Stomach (tissue), 9 donors: ENCODE results near the gene HYAL1. TPM values are rescaled to one million over a fixed set of nuclear protein-coding genes. Genes with fewer than 3 reads are reported as not detected.

ENCODE experiments used
- DNase-seq, 2 donors: peaks; one replicate each; pipeline versions ENCODE4 v3.0.0 to v3.0.0-alpha.2; 2013 to 2019
- H3K27ac ChIP-seq, 5 donors: fragments of 200-600 bp in 4 of 5; sonication (generic) in 4 of 5; one replicate each; pipeline ENCODE4 v1.5.1; 2013 to 2019; ENCODE audit warnings: mild to moderate bottlenecking in 1 of 5, moderate library complexity in 1 of 5
- H3K27me3 ChIP-seq, 3 donors: fragments of 200-600 bp; sonication (generic); one replicate each; pipeline ENCODE4 v1.5.1; 2017 to 2019; ENCODE audit warnings: mixed run types in 1 of 3
- H3K36me3 ChIP-seq, 4 donors: fragments of 200-600 bp; sonication (generic); 1 replicate in 3 of 4; 2 replicates in 1 of 4; pipeline ENCODE4 v1.5.1; 2016 to 2019
- H3K4me1 ChIP-seq, 4 donors: fragments of 200-600 bp; sonication (generic); one replicate each; pipeline ENCODE4 v1.5.1; 2016 to 2019
- H3K4me3 ChIP-seq, 4 donors: fragments of 200-600 bp; sonication (generic) in 3 of 4; one replicate each; pipeline ENCODE4 v1.5.1; 2016 to 2019; ENCODE audit warnings: mild to moderate bottlenecking in 1 of 4
- H3K9me3 ChIP-seq, 4 donors: fragments of 200-600 bp; sonication (generic); one replicate each; pipeline ENCODE4 v1.5.1; 2016 to 2019
- EP300 ChIP-seq: sonication (generic); formaldehyde crosslinking; IDR thresholded peaks from one replicate; pipeline ENCODE4 v1.6.1; 2017; ENCODE audit warnings: antibody characterized with exemption
- POLR2A ChIP-seq, 4 donors: fragments of 450-650 bp; IDR thresholded peaks; one replicate each; pipeline ENCODE4 v1.6.1; 2016; ENCODE audit warnings: antibody characterized with exemption in 4 of 4, control low read depth in 2 of 4, mild to moderate bottlenecking in 1 of 4, moderate library complexity in 1 of 4
- POLR2AphosphoS5 ChIP-seq, 3 donors: sonication (generic); formaldehyde crosslinking; IDR thresholded peaks; one replicate each; pipeline ENCODE4 v1.6.1; 2016; ENCODE audit warnings: antibody characterized with exemption in 3 of 3
- WGBS, 5 donors: extraction: QIAGEN DNeasy Blood & Tissue Kit in 3 of 5; methylation state at CpG; one replicate each; pipeline versions ENCODE4 v1.1.5 to v1.1.7; 2013 to 2018; 5-methylcytosine and 5-hydroxymethylcytosine counted together
- intact Hi-C: fragments of 100-400 bp; cut with DNase I; formaldehyde crosslinking; loops from one replicate; pipeline ENCODE4 v1.15.1; 2023; ENCODE audit warnings: low total_unique reads
- polyA plus RNA-seq, 3 donors: library from polyadenylated mRNA; stranded (reverse); fragments of 200-250 nt; gene quantifications; one replicate each; pipeline ENCODE4 v1.2.3, GENCODE V29; 2013
- total RNA-seq, 5 donors: library from RNA; depleted of rRNA; stranded (reverse); fragments of >200 nt; gene quantifications; one replicate each; pipeline versions ENCODE4 v1.1.0 to v1.2.3, GENCODE V29; 2014 to 2016
- TF ChIP-seq, protein P1 (sequence below), 7 experiments: fragments of 450-650 bp in 4 of 7; fragments of 200-600 bp in 3 of 7; sonication (generic) in 3 of 7; IDR thresholded peaks; one replicate each; pipeline ENCODE4 v1.5.1; 2016 to 2019; ENCODE audit warnings: antibody characterized with exemption in 7 of 7, control low read depth in 2 of 7, mild to moderate bottlenecking in 1 of 7
- donor health status: healthy with polysubstance abuse.
- donor health status: Bipolar disorder and iron deficiency.
- donor health status: healthy.

The HYAL1 gene
- total and polyA plus RNA-seq, 8 donors: 1.8 to 38.4 (median 6.3) TPM; not detected in 1

DNA sequence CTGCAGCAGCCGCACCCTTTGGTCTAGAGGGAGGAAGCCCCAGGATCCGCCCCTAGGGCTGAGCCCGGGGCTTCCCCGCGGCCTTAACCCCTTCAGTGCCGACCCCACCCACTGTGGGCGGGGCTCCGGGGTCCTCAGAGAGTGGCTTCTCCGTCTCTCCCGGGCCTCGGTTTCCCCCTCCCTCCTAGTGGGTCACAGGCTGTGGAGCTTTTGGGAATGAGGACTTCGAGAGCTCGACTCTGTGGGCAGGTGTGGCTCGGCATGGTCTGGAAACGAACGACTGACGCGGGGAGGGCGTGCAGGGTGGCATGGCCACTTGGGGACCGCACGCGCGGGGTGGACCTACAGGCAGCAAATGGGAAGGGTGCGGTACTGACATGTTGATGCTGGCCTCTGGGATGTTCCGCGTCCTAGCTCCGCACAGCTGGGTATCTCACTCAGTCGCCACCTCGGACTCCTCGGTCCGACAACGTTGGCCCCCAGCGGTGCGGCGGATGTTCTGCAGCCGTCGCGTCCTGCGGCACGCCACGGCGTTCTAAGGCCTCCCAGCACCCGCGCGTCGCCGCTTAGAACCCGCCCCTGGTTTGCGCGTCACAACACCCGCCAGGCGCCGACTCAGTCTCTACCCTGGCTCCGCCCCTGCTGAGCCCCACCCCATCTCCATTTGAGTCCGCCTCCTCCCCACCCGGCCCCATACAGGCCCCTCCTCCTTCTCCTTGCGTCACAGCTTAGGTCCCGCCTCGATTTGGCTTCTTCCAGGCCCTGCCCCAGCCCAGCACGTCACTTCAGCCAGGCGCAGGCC, 4.3 kb downstream of the HYAL1 start, which contains the start of the genes HYAL3 and NAA80:
Gene HYAL3, minus strand, starts transcription at position 570 of the 802 bp plus-strand sequence. CDS start 3,803 bp downstream, outside the sequence.
Gene NAA80, minus strand, starts transcription at position 570 of the 802 bp plus-strand sequence. CDS start 1,942 bp downstream, outside the sequence.
- peaks cover 7 to 15% (median 8%) of the 10 kb centered on the region in 4 donors for H3K36me3 ChIP-seq
- no peaks in the 10 kb centered on the region for H3K9me3 ChIP-seq
- H3K27me3 ChIP-seq: no peaks in the 10 kb centered on the region
- 1% methylated on average over 32 to 61 of the region's 61 CpGs for WGBS, 5 donors
- TF ChIP-seq POLR2A (IDR thresholded peaks at IDR 0.05) (peak in 2 of 4 donors; percentile 48 to 84), EP300 (no peak), POLR2AphosphoS5 (IDR thresholded peaks at IDR 0.05) (peak; percentile 87 to 98 (median 97))
- TF ChIP-seq, protein P1, sequence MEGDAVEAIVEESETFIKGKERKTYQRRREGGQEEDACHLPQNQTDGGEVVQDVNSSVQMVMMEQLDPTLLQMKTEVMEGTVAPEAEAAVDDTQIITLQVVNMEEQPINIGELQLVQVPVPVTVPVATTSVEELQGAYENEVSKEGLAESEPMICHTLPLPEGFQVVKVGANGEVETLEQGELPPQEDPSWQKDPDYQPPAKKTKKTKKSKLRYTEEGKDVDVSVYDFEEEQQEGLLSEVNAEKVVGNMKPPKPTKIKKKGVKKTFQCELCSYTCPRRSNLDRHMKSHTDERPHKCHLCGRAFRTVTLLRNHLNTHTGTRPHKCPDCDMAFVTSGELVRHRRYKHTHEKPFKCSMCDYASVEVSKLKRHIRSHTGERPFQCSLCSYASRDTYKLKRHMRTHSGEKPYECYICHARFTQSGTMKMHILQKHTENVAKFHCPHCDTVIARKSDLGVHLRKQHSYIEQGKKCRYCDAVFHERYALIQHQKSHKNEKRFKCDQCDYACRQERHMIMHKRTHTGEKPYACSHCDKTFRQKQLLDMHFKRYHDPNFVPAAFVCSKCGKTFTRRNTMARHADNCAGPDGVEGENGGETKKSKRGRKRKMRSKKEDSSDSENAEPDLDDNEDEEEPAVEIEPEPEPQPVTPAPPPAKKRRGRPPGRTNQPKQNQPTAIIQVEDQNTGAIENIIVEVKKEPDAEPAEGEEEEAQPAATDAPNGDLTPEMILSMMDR (IDR thresholded peaks at IDR 0.05): peak in 5 of 7 experiments; percentile 21 to 68 (median 45)
- intact Hi-C loops: no loop called here
- H3K27ac ChIP-seq: peak within 1 kb of the TSS; percentile 92 to 96 (median 95)
- H3K4me3 ChIP-seq: peak within 1 kb of the TSS; percentile 67 to 73 (median 70)
- H3K4me1 ChIP-seq: peaks cover 37 to 68% (median 59%) of the 10 kb centered on the region in 4 donors
- DNase-seq: peak; percentile 100

DNA sequence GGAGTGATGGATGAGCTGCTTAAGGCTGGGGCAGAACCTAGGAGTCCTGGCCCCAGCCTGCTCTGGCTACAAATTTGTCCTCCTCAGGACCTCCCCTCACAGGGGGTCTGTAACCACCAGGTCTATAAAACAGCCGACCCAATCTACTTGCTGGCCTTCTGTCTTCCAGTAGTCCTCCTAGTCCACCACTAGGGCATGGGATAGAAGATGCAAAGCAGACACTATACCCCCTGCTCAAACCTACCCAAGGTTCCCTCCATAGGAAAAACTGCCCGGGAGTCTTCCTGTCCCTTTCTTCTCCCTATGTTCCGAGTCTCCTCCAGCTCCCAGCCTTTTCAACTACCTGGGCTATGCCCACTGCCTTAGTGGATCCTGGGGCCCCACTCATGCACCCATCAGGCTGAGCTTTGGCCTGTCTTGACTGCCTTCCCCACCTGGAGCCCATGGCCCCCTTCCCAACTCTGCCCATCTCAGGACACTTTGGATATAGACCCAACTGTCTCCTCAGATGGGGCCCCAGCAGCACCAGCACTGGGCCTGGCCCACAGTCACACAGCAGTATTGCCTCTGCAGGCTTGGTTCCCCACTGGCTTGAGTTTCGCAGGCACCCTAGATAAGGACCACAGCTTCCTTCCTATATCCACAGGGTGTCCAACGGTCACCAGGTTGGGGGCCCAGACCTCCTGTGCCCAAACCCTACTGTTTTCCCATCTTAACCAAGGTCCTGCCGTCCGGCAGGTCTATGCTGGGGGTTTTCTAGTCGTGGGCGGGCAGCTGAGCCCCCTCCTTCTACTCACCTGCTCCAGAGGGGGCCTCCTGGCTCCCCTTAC, 5.3 kb downstream of the HYAL1 start:
- H3K27me3 ChIP-seq: no peaks in the 10 kb centered on the region
- no peaks in the 10 kb centered on the region for H3K9me3 ChIP-seq
- intact Hi-C loops: no loop called here
- peak overlapping the region; percentile 92 to 96 (median 95) for H3K27ac ChIP-seq
- TF ChIP-seq POLR2A (IDR thresholded peaks at IDR 0.05) (no peak), EP300 (no peak), POLR2AphosphoS5 (IDR thresholded peaks at IDR 0.05) (no peak)
- TF ChIP-seq, protein P1 (IDR thresholded peaks at IDR 0.05): peak in 2 of 7 experiments; percentile 10 to 16
- peak in 1 of 2 donors; percentile 44 for DNase-seq
- H3K4me1 ChIP-seq: peaks cover 37 to 66% (median 59%) of the 10 kb centered on the region in 4 donors
- H3K36me3 ChIP-seq: peaks cover 7 to 15% (median 8%) of the 10 kb centered on the region in 4 donors
- 25 to 40% (median 26%) methylated on average over 9 of the region's 9 CpGs for WGBS, 5 donors
- peak overlapping the region; percentile 67 to 73 (median 70) for H3K4me3 ChIP-seq

DNA sequence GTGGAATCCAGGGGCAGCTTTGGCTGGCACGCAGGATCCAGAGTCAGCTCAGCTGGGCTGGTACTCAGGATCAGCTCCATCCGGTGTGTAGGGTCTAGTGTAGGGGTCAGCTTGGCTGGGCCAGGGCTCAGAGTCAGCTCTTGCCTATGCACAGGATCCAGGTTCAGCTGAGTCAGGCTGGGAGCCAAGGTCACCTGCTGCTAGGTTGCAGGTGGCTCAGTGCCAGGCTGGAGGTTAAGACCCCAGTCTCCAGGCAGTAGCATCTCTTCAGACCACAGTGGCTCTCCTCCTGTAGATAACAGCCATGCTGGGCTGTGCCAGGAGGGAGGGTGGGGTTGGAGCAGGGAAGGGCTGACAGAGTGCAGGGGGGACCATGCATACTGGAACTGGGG, 6.0 kb downstream of the HYAL1 start:
- peak in 1 of 2 donors; percentile 36 for DNase-seq
- TF ChIP-seq, protein P1 (IDR thresholded peaks at IDR 0.05): no peak
- no peak for TF ChIP-seq POLR2A (IDR thresholded peaks at IDR 0.05)
- no peak for TF ChIP-seq EP300
- peak overlapping the region in 2 of 5 donors; percentile 93 to 96 for H3K27ac ChIP-seq
- intact Hi-C loops: no loop called here
- H3K27me3 ChIP-seq: no peaks in the 10 kb centered on the region
- no peak overlapping the region for H3K4me3 ChIP-seq
- H3K9me3 ChIP-seq: no peaks in the 10 kb centered on the region
- peaks cover 7 to 15% (median 8%) of the 10 kb centered on the region in 4 donors for H3K36me3 ChIP-seq
- 65 to 88% (median 79%) methylated on average over 2 of the region's 2 CpGs; no CpG with 5 or more reads in 1 of the 5 donors for WGBS, 5 donors
- peaks cover 35 to 65% (median 58%) of the 10 kb centered on the region in 4 donors for H3K4me1 ChIP-seq
